HG02884 (cell line): ENCODE measurements around the gene PRSS36.
A peak's percentile ranks its signal among the peaks of the same experiment; 100 is the strongest.
"Not testable (repeated sequence)": the region's sequence is repeated elsewhere in the genome, so short reads cannot be mapped to it uniquely, and the experiment has no call there.

Experiments used
- ATAC-seq: cut with Tn5 transposase; IDR thresholded peaks from one replicate; pipeline ENCODE4 v1.9.1; 2021; ENCODE audit warnings: mild to moderate bottlenecking, moderate library complexity; ENCODE audit not compliant: unreplicated experiment

The PRSS36 gene

DNA sequence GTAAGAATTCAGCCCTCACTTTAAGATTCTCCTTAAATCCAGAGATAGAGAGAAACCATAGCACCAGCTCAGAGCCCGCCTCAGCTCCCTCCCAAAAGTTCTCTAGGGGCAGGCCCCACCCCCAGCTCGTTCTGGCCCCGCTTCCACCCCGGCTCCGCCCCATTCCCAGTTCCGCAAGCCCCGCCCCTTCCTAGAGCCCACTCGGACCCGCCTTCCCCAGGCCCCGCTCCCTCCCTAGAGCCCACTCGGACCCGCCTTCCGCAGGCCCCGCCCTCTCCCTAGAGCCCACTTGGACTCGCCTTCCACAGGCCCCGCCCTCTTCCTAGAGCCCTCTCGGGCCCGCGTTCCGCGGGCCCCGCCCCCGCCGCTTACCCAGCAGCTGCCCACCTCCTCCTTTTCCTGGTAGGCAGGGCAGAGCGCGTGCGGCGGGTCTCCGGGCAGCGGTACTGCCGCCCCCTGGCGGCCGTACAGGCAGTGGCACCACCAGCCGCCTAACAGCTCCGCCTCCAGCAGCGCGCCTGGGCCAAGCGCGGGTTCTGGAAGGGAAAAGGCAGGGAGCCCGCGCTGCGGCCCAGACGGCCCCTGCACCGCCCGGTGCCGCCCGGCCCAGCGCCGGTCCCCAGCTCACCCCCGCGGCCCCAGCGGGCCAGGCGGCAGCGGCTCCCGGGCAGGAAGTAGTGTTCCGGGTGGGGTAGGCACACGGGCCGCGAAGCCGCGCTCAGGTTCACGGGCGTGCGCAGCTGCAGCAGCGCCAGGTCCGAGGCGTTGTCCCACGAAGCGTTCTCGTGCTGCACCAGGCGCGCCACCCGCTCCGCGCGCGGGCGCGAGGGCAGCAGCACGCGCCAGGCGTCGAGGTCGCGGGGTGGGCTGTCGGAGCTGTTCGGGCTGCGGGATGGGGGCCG, 7.5 kb downstream of the PRSS36 start:
- ATAC-seq, result peak; percentile 83

DNA sequence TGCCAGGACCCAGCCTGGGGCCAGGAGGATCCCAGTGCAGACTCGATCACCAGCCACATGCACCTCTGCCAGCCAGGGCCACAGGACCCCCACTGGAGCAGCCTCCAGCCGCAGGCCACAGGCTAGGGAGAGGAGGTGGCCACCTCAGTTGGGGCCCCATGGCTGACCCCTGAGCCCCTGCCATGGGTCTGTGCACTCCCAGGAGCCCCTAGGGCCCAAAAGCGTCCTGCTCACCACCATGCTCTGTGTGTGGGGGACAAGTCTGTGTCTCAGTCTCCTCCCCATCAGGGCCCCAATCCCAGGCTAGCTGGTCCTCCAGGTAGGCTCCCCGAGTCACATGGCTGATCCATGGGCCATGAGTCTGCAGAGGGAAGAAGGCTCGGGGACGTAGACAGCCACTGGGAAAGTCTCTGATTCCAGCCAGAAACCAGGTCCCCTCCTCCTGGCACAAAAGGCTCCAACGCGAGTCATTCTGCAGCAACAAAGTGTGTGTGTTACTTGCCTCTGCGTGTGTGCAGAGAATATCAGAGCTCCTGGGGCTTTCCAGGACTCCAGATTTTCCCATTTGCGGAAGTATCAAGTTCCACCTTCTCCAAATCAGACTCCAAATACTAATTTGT, 8.3 kb downstream of the PRSS36 start:
- no peak for ATAC-seq

DNA sequence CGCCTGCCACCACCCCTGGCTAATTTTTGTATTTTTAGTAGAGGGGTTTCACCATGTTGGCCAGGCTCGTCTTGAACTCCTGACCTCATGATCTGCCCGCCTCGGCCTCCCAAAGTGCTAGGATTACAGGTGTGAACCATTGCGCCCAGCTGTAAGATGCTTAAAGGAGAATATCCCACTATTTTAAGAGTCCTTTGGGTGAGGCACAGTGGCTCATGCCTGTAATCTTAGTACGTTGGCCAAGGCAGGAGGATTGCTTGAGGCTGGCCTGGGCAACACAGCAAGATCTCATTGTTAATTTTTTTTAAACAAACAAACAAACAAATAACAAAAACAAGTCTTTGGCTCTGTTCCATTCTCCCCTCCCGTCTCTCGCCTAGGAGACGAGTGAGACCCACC, 8.8 kb downstream of the PRSS36 start:
- not testable (repeated sequence) for ATAC-seq

DNA sequence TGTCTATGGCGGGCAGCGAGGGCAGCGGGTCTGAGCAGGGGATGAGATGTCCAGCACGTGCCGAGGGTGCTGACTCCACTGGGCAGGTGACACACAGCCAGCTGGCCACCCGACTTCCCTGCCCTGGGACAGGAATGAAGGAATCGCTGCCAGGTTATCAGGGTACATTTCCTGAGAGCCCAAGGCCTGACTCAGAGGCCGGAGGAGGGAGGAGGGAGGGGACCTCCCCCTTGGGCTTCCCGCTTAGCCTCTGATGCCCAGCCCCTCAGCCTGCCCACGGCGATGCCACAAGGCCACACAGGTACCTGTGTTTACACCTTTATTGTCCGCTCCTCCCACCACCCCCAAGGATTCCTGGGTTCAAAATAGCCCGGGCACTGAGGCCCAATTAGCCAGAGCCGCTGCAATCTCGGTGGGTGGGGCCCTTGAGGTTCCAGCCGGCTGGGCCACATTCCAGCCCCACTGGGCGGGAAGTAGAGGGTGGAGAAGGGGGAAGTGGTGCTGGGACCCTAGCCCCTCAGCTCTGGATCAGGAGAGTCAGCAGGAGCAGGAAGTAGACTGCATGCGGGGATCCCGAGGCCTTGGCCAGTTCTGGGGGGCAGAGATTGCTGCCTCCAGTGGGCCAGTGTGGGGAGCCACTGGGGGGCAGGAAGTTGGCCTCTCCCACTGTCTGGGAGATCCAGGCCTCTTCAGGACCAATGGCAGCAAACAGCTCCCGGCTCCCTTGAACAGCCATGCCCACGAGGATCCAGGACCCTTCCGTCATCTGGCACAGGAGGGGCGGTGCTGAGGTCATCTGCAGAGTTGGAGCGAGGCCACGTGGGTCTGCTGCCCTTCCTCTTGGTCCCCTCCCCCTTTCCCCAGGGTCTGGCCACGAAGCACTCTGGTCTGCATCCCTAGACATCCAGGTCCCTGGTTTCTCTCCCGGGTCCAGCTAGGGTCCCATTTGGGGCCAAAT, 11.0 kb downstream of the PRSS36 start:
- ATAC-seq, result no peak

DNA sequence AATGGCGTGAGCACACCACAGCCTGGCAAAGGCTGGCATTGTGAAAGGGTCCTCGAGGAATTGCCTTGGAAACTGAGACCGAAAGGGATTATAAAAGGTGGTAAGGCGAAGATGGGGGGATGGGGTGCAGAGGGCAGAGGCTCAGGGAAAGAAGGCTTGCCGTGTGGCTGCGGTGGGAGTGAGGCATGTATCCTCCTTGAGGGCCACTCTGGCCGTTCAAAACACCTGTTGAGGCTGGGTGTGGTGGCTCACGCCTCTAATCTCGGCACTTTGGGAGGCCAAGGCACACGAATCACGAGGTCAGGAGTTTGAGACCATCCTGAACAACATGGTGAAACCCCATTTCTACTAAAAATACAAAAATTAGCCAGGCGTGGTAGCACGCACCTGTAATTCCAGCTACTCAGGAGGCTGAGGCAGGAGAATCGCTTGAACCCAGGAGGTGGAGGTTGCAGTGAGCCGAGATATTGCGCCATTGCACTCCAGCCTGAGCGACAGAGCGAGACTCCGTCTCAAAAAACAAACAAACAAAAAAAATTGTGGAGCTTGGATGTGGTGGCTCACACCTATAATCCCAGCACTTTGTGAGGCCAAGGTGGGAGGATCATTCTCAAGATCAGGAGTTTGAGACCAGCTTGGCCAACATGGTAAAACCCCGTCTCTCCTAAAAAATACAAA, 12.9 kb downstream of the PRSS36 start:
- not testable (repeated sequence) for ATAC-seq

DNA sequence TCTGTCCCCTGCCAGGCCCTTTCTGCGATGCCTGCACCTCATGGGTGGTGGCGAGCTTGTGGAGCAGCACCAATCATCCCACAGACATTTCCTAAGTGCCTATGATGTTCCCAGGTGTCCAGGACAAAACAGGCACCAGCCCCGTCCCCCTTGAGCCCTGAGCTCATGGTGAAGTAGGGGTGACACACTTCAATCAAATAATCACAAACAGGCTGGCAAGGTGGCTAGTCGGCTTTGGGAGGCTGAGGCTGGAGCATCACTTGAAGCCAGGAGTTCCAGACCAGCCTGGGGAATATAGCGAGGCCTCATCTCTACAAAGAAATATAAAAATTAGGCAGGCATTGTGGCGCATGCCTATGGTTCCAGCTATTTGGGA, 13.6 kb downstream of the PRSS36 start:
- no peak for ATAC-seq

DNA sequence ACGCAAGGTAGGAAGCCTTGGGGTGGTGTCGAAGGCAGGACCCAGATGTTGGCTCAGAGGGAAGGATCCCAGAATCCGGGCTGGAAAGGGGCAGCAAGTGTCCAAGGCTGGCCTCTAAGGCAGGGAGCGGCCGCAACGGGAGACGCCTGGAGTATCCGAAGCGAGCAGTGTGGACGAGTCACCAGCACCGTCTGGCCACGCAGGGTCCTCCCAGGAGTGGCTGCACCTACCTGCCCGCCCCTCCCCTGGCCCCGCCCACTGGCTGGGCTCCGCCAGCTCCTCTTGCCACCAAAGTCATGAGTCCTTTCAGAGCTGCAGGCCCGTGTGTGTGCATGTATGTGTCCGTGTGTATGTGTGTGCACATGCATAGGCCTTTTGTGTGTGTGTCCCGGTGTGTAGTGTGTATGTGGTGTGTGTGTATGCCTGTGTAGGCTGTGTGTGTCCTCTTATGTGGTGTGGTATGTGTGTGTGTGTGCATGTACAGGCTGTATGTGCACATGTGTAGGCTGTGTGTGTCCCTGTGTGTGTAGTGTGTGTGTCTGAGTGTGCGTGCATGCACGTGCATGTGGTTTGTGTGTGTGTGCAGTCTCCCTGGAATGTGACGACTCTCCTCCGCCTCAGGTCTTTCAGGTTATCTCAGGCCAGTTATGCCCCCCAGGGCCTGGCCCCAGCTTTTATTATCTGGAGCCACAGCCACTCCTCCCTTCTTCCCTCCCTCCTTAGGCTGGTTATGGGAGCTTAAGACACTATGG, 14.2 kb downstream of the PRSS36 start, which contains the start of gene PRSS8:
PRSS8 (minus strand) TSS at position 193 of the 752 bp plus-strand sequence. CDS start 229 bp downstream, outside the sequence.
- no peak for ATAC-seq

DNA sequence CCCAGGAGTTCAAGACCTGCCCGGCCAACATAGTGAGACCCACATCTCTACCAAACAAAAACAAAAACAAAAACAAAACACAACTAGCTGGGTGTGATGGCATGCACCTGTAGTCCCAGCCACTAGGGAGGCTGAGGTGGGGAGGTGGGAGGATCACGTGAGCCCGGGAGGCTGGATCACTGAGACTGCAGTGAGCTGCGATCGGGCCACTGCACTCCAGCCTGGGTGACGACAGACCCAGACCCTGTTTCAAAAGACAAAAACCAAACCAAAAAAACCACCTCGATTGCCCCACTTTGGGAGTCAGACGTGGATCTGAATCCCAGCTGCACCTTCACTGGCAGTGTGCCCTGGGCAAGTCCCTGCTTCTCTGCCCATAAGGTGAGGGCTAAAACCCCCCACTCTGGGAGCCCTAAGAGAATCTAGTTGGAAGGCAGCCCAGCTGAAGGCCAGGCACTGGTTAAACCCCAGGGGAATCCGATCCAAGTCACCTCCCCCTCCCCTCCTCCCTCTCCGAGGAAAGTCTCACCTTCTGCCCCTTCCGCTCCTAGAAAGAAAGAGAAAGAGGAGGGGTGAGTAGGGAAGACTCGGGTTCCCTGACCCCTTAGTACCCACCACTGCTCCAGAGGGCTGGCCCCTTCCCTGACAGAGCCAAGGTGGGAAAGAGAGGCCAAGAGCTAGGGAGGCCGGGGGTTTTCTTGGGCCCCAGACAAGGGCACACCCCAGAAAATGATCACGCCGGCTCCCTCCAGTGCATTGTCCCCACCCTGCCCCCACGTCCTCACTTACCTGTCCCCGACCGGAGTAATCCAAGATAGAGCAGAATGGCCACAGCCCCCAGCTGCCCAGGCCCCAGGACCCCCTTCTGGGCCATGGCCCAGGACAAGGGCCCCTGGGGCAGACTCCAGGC, 15.0 kb downstream of the PRSS36 start:
- no peak for ATAC-seq

DNA sequence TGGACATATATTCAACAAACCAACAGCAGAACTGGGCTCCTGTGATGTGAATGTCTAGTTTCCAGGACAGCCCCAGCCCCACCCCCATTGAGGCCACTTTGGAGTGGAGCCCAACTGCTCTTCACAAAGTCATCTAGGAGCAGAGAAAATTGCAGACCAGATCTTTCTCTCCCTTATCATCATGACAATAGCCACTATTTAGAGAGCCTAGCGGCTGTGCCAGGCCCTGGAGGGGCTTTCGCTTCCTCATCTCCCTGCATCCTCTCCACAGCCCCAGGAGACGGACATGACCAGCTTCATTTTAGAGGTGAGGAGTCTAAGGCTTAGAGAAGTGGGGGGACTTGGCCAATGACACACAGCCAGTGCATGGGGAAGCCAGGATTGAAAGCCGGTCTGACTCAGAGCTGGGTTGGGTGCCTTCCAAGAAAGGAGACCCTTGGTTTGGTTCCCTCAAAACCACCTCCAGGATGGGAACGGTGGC, 15.7 kb downstream of the PRSS36 start:
- no peak for ATAC-seq

DNA sequence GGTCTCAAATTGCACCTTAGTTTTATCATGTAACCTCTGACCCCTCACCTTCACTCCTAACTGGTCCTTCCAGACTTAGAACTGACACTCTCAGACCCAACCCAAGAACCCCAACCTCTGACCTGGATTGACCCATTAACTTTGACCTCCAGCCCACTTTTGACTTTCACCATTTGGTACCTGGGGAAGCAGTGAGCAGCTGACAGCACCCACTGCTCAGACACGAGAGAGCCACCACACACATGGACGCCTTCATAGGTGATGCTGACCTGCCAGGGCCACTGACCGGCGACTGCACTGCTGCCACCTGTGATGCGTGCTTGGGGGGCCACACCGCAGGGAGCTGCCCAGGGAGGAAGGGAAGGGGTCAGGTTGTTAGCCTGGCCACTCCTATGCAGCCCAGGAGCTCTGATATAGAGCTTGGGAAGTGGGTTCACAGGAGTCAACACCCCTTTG, 16.8 kb downstream of the PRSS36 start:
- no peak for ATAC-seq

DNA sequence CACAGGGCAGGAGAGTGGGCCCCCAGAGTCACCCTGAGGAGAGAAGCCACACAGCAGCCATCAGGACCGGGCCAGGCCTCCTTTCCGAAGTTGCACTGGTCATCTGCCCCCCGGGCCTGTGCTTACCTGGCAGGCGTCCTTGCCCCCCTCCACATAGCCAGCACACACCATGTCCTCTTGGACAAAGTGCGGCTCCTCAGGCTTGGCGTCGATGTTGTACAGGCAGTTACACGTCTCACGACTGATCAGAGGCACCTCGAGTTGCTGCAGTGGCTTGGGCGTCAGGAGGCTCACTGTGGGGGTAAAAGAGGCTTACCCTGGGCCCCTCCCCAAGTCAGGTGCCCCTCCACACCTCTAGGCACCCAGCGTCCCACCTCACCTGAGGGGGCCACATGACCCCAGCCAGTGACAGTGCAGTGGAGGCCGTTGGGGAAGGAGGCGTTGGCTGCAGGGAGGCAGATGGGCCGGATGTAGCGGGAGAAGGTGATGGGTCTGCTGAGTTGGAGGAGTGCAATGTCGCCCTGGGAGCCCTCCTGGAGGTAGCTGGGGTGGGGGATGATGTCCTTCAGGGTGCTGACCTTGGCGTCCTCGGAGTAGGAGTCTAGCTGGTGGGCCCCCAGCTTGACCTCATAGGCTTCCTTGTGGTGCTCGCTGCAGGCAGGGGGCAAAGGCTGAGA, 17.4 kb downstream of the PRSS36 start:
- no peak for ATAC-seq

DNA sequence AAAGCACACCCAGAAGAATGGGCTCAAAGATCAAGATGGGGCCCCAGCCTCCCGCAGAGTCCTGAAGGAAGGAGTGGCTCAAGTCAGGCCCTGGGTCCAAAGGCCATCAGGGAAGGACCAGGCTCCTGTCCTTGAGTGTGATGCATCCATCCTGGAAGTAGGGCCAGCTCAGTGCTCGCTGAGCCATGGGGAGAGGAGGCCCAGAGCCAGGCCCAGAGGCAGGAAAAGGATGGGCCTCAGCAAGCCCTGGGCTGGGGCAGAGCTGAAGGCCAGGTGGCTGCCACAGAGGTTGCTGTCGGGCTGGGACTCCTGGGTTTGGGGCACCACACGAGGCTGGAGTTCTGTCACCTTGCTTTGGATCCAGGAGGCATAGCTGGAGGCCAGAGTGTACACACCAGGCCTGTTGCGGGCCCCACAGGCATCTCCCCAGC, 18.0 kb downstream of the PRSS36 start:
- no peak for ATAC-seq

DNA sequence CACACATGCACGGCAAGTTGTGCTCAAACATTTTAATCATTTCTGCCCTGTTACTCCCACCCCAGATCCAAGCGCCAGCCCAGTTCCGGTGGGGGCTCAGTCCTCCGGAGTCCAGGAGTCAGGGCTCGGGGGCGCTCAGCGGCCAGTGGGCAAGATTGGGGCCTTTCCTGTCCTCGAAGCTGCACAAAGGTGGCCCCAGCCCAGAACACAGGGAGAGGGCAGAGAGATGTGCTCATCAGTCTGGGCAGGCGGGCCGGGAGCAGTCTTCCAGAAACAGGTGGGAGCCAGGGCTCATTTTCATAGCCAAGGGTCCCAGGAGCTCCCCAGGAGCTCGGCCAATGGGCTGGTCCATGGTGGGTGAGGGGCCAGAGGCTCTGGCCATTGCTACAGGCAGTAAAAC, 18.4 kb downstream of the PRSS36 start:
- ATAC-seq, result no peak

DNA sequence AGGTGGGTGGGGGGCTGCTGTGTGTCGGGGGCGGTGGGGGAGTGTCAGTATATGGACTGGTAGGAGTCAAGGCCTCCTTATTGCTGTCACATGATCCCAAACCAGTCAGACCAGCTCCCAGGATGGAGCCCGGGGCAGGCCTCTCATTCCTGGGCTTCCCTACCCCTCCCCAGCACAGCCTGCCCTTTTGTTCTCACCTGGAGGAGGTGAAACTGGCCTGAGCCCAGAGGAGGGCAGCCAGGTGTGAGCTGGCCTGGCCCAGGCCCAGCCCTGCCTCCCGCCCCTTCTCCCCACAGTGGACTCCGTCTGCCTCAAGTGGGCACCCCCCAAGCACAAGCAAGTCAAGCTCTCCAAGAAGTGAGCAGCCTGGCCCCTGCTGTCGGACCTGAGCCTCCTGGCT, 19.0 kb downstream of the PRSS36 start:
- ATAC-seq, result no peak

DNA sequence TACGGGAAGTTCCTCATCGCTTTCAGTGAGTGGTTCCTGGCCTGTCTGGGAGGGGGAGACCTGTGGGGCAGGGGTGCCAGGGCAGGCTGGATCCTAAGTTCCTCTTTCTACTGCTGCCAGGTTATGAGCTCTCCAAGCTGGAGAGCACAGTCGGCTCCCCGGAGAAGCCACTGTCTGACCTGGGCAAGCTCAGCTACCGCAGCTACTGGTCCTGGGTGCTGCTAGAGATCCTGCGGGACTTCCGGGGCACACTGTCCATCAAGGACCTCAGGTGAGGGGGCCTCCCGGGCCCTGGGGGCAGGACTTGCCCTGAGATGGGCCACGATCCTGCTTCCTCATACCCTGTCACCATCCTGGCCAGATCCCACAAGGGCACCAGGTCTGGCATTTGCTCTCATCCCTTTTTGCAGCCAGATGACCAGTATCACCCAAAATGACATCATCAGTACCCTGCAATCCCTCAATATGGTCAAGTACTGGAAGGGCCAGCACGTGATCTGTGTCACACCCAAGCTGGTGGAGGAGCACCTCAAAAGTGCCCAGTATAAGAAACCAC, 19.5 kb downstream of the PRSS36 start:
- no peak for ATAC-seq

DNA sequence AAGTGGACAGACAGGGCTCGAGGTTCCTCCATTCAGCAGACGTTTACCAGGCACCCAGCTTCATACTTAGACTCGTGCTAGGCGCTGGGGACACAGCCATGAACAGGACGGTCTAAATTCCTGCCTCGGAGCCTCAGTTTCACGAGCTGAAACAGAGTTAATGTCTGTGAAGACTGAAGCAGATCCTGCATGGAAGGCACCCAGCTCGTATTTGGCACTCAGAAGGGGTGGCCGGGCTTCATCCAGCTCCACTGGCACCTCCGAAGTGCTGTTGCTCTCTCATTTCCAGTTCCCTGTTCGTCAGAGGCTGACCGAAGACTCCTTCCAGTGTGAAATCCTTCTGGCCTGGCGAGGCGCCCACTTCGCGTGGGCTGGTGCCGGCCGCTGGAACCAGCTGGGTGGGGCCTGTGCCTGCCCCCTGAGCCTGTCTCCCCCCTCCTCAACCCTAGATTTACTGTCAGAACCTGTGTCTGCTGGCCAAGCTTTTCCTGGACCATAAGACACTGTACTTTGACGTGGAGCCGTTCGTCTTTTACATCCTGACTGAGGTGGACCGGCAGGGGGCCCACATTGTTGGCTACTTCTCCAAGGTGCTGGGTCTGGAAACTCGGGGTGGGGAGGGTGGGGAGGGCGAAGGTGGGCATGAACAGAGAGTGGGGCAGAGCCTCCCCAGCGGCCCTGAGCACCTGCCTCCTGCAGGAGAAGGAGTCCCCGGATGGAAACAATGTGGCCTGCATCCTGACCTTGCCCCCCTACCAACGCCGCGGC, 20.1 kb downstream of the PRSS36 start:
- no peak for ATAC-seq
